NCI-H2227 (cell line): ENCODE data around the gene MGA.
A peak's percentile ranks its signal among the peaks of the same experiment; 100 is the strongest.

Source experiments
- DNase-seq: peaks from one replicate; lab custom pipeline; 2025; ENCODE audit not compliant: unreplicated experiment; lab: John Stamatoyannopoulos, UW

The MGA gene

DNA sequence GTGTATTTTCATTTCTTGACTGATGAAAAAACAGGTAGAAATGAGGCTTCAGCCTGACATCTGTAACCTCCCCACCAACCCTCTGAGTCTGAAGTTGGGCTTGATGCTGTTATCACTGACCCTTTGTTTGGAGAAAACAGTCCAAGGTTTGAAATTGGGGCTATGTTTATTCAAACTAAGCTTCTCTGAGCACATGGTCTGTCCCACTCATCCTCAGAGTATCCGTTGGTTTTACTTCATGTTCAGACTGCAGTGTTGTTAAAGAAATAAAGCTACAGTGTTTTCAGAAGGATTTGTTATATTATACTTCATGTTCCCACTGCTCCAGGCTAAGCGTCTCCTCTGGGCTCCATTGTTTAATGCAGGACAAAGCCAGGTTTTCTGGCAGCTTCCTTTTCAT lies 120.1 kb downstream of the MGA start:
- DNase-seq, result no peak

DNA sequence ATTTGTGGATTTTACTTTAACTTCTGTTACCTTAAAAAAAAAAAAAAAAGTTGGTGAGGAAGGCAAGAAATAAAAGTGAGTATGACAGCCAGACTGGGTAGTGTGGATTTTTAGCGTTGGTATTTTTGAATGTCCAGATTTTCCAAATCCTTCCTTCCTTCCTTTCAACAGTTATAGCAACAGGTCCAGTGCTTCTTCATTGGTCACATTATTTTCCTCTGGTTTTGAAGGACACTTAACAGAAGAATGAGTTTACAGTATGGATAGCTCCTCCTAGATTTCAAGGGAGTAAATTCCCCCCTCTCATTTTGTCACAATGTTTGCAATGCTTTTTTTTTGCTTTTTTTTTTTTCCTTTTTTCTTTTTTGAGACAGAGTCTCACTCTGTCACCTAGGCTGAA lies 120.5 kb downstream of the MGA start:
- DNase-seq, result no peak

DNA sequence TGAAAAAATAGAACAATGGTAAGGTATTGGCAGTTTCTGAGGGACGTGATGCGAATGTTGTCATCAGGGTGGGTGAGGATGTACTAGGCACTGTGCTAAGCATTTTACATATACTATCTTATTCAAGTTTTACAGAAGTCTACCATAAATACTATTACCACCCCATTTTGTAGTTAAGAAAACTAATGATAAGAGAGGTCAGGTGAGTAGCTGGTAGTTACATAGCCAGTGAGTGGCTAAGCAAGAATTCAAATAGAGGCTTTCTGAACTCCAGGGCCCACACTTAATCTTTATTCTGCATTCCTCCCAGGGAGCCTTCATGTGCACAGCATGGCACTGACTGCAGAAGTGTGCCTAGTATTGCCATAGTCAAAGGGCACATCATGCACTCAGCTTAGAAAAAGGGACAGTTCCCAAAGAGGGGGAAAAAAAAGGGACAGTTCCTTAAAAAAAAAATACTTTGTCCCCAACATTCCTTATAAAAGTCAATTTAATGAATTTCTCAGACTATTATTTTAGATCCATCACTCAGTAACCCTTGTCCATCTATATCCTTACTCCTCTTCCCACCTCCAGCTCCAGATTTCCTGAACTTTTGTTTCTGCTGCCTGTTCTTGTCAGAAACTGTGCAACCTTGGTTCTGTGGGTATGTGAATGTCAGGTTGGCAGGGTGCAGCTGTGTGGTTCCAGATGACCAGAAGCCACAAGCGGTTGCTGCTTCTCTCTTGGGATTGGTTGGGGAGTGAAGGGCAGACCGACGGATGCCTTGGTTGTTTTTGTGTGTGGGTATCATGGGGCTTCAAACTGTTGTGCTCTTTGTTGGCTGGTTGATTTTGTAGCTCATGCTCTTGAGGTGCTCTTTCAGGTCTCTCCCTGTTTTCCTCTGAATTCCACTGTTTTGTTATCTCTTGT lies 122.4 kb downstream of the MGA start:
- DNase-seq, result no peak

DNA sequence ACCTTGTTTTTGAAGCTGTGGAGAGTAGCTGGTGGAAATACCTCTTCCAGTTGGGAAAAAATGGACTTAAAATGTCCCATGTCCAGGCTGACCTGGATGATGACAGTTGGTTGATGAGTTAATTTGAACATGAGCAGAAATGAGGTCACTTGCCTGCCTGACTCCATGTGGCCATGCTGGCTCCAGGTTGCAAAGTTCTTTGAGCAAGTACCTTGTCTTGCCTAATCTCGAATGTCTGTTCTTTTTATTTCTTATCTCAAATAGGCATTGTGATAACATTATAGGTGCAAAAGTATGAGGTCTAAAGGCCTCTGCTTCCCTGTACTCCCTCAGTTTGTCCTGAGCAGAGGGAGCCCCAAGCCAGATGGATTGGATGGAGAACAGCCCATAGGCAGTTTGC lies 123.1 kb downstream of the MGA start:
- no peak for DNase-seq

DNA sequence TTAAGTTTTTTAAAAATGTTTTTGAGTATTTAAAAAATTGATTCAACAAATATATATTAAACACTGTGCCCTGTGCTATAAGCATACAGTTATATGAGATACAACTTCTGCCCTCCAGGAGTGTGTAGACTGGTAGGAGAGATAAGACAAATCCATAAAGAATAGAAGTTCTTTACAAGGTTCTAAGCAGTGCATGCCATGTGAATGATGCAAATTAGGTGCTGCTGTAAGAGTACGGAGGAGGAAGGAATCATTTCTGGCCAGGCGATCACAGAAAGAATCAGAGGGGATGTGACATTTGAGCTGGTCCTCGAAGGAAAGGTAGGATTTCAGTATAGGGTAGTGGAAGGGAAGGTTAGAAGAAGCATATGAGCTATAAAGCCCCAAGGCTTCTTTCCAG lies 128.1 kb downstream of the MGA start:
- no peak for DNase-seq

DNA sequence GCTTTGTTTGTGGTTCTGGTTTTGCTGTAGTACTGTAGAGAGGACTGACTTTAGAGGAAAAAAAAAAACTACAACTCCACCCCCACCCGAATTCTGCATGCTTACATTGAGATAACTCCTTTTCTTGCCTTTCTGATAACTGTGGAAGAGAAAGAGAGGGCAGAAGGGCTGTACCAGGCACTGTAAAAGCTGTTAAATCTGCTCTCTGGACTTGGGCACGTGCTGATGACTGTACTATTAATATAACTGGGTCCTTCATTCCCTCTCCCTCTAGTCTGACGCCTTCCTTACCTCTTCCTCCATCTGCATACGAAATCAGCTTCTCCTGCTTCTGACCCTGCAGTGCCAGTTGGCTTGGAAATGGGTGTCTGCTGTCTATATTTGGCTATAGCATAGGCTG lies 129.0 kb downstream of the MGA start:
- DNase-seq, result no peak

DNA sequence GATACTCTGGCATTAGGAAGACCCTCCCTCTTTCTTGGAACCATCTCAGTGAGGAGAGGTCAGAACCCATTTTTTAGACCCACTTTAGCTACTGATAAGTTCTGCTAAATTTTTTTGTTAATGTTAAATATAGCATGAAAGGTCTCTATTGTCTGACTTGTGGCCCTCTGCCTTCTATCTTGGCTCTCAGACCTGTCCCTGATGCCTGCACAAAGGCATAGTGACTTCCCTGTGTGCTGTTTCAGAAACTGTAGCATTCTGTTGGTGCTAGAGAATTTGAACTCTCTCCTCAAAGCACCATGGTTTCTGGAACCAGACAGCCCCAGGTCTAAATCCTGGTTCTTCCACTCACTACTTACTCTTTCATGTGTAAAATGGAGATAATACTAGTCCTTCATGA lies 129.5 kb downstream of the MGA start:
- DNase-seq, result no peak

DNA sequence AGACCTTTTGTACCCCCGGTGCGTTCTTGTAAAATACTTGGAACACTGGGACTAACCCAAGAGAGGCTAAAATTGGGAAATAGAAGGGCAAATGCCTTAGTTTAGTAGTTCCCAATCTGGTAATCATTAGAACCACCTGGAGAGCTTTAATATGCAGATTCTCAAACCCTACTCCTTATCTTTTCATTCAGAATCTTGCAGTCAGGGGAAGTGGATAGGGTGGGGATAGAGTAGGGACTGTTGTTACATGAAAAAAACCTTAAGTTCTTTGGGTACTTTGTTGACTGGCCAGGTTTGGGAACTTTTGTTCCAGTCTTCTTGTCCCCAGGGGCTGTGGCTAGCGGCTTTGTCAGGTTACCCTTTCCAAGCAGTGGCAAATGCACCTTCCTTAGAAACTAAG lies 130.0 kb downstream of the MGA start:
- DNase-seq, result no peak

DNA sequence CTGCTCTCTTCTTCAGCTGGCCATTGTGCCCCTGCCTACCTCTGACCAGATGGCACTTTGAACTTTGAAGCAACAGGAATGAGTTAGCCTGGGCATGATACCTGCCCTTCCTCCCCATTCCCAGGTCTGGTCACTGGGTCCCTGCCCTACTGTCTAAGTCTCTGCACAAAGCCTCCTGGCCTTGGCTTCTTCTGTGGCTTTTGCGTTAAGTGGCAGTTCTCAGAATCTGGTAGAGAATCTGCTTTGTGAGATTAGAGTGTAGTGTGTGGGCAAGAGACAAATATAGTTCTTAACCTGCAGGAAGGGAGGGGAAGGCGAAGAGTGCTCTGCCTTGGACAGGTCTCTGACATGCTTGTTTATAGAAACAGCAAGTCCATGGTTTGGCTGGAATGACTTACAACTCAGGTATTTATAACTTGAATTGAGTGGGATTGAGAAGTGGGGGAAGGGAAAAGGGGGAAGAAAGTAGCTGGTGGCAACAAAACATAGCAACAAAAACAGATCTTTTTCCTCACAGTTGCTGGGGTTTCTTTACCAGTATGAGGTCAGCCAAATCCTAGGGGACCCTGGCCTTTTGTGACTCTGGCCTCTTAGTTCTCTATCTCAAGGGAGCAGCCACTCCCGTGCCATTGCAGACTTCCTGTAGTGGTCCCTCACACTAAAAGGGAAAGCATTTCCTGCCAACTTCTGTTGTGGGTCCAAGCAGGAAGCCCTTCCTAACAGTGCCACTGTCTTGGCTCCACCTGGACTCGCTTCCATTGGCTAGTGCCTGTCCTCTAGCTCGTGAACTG lies 130.7 kb downstream of the MGA start:
- no peak for DNase-seq

DNA sequence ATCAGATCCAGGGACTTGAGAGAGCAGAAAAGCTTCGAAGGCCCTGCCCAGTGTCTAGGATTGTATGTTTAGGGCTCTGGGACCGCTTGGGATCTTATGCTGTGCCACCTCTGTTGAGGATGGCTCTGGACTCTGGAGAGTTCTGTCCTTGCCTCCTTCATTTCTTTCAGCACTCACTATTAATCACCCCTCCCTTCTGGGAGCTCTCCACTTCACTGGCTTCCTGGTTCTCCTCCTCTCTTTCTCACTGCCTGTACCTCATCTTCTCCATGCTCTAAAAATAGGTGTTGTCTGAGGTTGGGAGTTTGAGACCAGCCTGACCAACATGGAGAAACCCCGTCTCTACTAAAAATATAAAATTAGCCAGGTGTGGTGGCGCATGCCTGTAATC lies 131.3 kb downstream of the MGA start:
- no peak for DNase-seq

DNA sequence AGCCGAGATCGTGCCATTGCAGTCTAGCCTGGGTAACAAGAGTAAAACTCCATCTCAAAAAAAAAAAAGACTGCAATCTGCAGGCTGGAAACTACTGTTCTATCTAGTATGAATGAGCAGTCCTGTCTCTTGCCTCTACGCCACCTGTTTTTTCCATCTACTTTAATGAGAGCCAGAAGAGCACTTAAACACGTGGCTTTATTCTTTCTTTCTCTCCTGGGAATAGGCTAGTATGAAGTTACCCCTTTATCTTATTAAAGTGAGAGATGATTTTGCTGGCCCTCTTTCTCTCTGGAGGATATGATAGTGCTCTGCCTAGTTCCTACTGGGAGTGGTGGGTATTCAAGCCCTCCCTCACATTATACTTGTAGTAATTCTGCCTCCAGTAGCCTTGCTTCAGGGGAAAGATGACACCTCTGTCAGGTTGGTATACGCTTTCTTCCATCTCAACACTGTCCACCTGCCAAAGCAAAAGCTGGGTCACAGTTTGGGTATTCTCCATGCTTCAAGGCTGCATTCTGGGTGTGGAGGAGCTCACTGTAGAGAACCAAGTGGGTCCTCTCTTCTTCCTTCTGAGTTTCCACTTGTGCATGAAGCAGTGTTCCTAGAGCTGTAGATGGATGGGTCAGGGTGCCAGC lies 131.9 kb downstream of the MGA start:
- DNase-seq, result no peak

DNA sequence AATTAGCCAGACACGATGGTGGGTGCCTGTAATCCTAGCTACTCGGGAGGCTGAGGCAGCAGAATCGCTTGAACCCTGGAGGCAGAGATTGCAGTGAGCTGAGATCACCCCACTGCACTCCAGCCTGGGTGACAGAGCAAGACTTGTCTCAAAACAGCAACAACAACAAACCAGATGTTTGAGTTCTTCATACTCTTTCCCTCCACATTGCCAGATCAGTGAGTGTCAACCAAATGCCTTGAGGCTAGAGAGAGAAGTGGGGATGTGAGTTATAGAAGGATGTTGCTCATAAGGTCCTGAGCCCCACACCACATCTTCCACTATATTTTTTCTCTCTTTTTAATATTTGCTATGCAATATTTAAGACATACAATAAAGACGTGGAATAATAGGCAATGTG lies 133.9 kb downstream of the MGA start:
- DNase-seq, result no peak

DNA sequence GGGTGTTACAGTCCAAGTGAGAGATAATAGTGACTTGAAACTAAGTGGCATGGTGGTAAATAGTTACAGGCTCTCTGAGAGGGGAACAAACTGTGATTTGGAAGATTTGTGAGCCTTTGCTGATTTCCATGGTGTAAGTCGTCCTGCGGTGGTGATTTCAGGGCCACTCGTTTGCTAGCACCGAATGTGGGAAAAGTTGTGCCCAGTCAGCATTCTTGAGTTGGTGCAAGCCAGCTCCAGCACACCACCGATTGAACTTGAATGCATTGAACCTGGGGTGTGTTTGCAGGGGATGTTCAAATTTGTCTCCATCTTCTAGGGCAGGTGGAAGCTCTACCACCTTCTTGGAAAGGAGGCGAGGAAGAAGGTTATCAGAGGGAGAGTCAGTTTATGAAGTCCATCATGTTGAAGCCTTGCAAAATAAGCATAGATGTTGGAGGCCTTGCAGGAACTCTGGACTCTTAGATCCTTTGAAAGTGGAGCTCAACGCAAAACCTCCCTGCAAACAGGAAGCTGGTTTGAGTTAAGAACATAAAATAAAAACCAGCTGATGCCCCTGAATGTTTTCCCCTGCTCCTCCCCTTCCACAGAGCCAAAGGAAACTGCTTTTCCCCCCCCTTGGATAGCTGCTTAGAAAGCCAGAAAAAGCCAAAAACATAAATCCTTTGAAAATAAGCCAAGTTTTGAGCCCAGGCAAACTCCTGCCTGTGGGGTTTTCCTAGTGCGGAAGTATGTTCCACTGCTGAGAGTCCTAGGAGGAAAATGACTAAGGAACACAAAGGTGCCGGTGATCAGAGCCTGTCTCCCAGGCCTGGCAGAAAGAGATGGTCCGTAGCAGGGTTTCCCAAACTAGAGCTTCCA lies 136.0 kb downstream of the MGA start:
- no peak for DNase-seq

DNA sequence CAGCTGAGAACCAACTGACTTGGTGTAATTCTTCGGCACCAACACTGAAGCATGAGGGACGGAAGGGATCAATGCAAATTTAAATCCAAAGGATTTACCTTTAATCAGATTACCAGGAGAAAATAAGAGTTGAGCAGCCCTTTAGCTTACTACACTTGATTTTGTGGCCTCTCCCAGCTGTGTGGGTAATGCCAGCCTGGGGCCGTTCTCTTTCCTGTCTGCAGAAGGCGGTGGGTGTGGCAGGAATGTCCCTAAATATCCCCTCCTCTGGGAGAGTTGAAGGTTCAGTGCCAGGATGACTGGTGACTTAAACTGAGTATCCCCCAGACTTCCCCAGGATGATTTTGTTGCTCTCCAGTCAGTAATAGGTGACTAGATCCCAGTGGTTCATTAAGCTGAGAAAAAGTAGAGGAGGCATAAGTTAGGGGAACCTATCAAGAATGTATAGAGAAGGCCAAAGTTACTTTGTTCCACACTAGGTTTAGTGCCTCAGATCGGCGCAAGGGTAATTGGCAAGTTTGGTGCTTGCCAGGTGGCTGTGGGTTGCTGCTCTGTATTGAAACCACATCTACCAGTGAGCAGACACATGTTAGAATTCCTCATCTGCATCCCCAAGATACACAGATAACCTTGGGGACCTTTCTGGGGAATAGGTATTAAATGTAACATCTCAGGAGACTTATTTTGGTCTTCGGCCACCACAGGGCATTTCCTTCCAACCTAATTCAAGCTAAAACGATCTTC lies 137.2 kb downstream of the MGA start:
- DNase-seq, result no peak

DNA sequence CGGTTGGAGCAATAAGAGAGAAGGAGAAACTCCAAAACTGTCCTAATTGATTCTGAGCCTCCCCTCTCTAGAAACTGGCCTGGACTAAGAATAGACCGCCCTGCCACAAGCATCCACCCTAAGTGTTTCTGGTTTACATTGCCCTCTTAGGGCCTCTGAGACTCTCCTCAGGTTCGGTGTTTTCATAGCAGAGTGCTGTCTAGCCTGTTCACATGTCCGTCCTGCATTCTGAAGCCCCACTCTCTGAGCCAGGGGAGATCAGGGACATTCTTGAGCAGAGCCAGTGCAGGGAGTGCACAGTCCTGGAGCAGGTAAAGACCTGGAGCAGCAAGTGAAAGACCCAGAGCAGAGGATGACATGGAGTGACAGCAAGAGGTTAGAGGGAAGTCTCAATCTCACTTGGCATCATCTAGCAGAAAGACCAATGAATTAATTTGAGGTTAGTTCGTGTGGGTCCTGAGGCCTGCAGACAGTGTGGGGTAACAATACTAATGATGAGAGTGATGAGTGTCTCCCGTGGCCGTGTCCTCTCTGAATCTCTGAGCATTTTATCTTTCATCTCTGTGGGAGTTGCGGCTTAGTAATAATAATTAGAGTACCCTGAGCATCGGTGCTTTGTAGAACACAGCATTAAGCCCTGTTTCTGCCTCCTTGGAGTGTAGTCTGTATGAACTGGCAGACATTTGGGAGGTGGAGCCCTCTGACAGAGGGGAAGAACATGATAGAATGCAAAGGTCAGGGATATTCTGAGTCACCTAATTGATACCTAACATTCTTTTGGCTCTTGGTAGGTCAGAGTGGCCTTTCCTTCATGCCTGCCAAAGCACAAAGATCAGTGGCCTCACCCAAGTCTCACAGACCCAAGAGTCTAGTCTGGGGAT lies 138.6 kb downstream of the MGA start:
- DNase-seq, result peak; percentile 31

DNA sequence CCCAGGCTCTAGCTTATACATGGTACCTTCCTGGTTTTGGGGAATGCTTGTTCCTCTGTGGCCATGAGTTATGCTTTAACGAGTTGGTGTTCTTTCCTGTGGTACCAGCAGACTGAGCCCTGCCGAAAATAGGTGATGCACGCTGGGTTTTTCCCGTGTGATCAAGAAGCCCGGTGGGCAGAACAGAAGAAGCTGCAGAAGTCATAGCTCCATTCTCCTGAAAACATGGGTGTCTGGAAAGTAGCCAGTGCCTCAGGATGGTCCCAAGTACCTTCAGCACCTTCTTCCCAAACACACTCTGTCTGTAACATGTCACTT lies 139.2 kb downstream of the MGA start:
- DNase-seq, result no peak

DNA sequence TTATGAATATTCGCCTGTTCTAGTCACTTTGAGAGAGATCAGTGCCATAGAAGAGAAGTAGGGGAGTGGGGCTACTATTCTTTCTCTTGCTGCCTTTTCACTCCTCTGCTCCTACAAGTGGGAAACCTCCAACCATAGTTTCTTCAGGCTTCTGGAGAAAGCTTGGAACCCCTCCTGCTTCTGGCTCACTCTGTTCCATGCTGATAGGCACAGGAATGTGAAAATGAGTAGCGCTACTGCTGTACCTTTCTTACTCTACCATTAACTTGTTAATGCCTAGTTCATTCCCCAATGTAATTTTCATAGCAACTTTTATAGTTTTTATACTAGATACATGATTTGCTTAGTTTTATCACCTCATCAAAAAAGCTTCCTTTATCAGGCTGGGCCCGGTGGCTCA lies 141.0 kb downstream of the MGA start:
- DNase-seq, result no peak

DNA sequence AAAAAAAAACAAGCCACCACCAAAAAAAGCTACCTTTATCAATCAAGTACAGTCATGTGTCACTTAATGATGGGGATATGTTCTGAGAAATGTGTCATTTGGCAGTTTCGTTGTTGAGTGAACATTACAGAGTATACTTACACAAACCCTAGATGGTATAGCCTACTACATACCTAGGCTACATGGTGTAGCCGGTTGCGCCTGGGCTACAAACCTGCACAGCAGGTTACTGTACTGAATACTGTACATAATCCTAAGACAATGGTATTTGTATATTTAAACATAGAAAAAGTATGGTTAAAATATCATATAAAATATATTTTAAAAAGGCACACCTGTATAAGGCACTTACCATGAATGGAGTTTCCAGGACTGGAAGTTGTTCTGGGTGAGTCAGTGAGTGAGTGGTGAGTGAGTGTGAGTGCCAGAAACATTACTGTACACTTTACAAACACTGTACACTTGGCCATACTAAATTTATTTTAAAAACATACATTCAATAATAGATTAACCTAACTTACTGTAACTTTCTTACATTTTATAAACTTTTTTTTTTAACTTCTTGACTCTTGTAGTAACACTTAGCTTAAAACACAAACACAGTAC lies 141.7 kb downstream of the MGA start:
- no peak for DNase-seq

DNA sequence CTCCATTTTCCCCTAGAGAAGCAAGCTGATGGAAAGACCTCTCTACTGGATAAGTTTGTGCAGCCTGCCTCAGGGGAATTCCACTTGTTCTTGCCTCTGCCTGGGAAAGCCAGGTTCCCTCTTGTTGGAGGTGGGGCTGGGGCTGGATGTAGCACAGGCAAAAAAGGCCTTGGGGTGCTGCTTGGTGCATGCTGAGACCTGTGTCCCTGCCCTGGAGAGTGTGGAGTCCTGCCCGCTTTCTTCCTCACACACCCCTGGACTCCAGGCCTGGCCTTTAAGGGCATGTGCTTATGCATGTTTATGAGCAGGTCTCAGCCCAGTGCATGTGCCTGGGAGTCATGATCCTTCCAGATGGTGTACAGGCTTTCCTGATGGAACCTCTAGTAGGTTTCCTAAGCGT lies 144.2 kb downstream of the MGA start:
- DNase-seq, result no peak
